ENCODE results near the gene PCCB.
"Not testable (repeated sequence)": the region's sequence is repeated elsewhere in the genome, so short reads cannot be mapped to it uniquely, and the experiment has no call there.

The PCCB gene

DNA sequence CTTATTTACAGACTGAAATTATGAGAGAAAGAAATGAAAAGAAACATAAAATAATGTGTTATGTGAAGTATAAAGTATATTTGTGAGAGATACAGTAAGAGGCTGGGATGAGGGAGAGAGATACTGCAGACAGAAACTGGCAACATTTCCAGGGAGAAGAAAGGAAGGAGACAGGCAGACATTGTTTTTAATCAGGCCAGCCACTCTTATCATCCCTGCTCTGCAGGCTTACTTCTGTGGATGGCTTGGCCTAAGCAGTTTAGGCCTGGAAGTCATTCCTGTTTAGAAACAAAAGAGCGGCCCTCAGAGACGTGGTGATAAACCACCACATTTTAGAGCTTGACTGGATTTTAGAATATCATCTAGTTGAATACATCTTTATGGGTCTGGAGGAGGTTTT lies 12.4 kb downstream of the PCCB start:
- no peak for DNase-seq (ENCODE audit: low spot score)

DNA sequence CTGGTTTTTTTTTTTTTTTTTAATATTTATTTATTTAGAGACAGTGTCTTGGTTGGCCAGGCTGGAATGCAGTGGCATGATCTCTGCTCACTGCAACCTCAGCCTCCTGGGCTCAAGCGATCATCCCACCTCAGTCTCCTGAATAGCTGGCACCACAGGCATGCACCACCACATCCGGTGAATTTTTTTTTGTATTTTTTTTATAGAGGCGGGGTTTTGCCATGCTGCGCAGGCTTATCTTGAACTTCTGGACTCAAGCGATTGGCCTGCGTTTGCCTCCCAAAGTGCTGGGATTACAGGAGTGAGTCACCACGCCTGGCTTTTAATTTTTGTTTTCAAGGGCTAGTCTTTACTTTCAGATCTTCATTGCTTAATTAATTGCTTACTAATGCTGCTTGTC lies 13.1 kb downstream of the PCCB start:
- no peak for DNase-seq (ENCODE audit: low spot score)

DNA sequence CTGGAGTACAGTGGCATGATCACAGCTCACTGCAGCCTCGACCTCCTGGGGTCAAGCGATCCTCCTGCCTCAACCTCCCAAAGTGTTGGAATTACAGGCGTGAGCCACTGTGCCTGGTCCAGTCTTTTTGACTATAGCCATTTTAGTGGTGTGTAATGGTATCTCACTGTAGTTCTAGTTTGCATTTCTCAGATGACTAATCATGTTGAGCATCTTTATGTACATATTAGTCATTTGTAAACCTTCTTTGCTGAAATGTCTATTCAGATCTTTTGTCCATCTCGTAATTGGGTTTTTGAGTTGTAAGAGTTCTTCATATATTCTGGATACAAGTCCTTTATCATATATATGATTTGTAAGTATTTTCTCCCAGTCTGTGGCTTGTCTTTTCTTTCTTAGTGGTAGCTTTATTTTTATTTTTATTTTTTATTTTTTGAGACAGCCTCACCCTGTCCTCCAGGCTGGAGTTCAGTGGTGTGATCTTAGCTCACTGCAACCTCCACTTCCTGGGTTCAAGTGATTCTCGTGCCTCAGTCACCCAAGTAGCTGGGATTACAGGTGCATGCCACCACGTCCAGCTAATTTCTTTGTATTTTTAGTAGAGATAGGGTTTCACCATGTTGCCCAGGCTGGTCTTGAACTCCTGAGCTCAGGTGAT lies 16.5 kb downstream of the PCCB start:
- peak; percentile 18 for DNase-seq (ENCODE audit: low spot score)

DNA sequence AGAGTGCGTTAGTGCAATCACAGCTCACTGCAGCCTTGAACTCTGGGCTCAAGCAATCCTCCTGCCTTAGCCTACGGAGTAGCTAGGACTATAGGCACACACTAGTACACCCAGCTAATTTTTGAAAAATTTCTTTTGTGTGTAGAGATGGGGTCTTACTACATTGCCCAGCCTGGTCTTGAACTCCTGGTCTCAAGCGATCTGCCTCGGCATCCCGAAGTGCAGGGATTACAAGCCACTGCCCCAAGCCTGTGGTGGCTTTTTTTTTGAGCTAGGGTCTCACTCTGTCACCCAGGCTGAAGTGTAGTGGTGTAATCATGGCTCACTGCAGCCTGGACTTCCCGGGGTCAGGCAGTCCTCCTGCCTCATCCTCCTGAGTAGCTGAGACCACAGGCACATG lies 17.1 kb downstream of the PCCB start:
- no peak for DNase-seq (ENCODE audit: low spot score)

DNA sequence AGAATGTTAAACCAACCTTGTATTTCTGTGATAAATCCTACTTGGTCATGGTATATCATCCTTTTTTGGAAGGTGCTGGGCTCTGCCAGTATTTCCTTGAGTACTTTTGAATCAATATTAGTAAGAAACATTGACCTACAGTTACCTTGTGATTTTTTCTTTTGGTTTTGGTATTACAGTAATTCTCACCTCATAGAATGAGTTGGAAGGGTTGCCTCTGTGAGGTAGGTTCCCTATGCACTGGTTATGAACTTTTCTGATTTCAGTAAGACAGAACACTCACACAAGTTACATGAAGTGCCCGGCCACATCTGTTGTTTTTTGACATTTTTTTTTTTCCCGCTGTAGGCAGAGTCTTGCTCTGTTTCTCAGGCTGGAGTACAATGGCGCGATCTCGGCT lies 20.0 kb downstream of the PCCB start:
- peak; percentile 36 for DNase-seq (ENCODE audit: low spot score)

DNA sequence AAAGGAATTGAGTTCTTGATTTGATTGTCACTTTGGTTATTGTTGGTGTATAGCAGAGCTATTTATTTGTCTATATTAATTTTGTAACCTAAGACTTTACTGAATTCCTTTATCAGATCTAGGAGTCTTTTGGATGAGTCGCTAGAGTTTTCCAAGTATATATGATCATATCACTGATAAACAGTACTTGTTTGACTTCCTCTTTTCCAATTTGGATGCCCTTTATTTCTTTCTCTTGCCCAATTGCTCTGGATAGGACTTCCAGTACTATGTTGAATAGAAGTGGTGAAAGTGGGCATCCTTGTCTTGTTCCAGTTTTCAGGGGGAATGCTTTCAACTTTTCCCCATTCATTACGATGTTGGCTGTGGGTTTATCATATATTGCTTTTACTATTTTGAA lies 21.5 kb downstream of the PCCB start:
- DNase-seq (ENCODE audit: low spot score) = not testable (repeated sequence)

DNA sequence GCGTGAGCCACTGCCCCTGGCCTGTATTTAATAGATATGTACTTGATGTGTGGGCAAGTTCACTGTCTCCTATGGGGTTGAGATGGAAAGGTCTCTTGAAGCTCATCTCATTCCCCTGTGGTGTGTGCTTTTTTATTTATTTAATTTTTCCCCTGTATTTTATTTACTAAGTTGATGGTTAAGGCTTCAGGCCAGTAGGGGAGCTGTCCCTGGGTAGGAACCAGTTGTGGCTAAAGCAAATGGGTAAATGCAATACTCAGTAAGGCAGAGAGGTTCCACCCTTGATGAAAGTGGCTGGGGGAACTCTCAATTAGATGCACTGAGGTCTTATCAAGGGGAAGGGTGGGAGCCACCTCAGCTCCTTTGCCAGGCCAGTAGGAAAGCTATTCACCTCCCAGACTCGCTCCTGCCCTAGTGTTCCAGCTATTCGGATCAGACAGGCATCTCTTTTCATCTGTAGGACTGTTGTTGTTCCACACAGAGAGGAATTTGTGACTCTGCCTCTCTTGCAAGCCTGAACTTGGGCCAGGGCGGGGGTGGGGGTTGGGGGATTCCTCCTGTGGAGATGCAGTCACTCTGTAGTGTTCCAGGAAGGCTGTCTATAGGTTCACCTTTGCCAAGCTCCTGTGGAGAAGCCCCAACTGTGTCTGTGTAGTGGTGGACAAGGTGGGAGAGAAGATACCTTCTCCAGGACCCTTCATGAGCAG lies 26.1 kb downstream of the PCCB start:
- no peak for DNase-seq (ENCODE audit: low spot score)

DNA sequence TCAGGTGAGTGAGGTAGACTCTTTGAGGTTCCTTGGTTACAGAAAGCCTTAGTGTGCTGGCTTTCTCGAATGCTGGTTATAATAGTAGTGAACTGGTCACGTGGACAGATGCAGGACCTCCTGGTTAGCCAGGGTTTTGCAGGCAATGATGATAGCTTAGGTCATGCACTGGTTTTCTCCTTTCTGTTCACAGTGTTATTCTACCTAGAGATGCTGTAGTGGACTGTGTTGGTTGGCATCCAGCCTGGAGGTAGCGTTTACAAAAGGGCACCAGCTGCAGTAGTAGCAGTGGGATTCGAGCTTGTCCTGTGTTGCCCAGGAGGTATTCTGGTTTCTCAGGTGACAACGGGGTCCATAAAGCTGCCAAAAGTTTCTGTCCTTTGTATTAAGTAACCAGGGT lies 27.0 kb downstream of the PCCB start:
- no peak for DNase-seq (ENCODE audit: low spot score)

DNA sequence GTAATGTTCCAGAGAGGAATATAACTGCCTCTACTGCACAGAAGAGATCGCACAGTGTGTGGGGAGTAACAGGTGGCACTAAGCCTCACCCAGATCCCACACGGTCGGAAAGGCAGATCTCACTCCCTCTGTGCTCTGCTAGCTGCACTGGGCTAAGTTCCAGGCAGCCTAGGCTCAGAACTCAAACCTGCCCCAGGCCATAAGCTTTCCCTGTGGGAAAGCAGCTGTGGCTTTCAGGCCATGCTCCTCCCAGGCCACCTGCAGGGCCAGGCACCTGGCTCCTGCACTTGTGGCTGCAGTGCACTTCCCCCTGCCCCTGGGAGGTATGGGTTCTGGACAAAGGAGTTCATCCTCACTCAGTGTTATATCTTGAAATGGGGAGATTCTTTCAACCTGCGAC lies 27.5 kb downstream of the PCCB start:
- DNase-seq (ENCODE audit: low spot score) = no peak

DNA sequence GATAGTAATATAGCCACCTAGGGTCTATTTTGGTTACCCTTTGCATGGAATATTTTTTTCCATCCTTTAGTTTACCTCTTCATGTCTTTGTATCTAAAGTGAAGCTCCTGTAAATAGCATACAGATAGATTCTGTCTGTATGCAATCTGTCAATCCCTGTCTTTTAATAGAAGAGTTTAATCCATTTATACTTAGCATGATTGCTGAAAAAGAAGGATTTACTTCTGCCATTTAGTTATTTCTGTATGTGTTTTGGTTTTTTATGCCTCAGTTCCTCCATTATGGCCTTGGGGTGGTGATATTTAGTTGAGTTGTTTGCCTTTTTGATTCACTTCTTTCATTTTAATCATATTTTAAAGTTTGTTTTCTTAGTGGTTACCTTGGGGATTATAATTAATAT lies 29.0 kb downstream of the PCCB start:
- no peak for DNase-seq (ENCODE audit: low spot score)

DNA sequence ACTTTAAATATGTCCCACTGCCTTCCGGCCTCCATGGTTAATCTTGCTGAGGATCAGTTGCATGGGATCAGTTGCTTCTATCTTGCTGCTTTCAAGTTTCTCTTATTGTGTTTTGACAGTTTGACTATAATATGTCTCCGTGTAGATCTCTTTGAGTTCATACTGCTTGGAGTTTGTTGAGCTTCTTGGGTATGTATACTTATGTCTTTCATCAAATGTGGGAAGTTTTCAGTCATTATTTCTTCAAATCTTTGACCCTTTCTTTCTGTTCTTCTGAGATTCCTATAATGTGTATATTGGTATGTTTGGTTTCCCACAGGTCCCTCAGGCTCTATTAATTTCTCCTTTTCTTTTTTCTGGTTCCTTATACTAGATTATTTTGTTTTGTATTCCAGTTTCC lies 30.8 kb downstream of the PCCB start:
- no peak for DNase-seq (ENCODE audit: low spot score)

DNA sequence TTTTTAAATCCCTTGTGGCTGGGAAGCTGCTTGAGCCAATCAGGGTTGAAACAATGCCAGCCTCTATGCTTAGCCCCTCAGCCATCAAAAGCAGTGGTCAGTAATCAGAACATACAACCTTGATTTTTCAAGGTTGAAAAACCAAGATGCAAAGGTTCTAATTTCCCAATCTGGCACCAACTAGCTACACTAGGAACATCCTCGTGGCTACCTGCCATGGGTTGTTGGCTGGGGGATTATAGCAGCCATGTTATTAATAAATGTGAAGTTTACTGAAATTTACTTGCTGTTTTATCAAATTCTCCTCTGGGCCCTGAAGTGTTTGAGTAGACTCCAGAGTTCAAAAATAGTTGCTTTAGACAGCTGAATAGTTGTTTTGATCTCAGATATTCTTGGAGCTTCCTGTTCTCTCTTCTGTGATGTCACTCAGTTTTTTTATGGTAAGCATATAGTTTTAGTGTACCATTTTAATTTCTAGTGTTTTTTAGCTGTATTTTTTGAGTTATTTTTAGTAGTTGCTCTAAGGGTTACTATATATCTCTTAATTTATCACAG lies 31.9 kb downstream of the PCCB start:
- no peak for DNase-seq (ENCODE audit: low spot score)

DNA sequence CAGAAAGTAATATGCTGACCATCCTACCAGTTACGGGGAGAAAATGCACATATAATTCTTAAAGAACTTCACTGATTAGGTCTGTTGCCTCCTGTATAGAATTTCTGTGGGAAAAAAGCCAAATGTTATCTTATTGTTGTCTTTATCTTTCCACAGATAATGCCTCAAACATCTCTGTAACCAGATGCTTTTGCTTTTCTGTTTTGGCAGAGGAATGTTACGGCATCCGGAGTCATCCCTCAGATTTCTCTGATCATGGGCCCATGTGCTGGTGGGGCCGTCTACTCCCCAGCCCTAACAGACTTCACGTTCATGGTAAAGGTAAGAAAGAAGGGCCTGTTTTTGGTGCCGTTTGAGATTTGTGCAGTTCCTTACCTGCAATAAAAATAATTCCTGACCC lies 33.5 kb downstream of the PCCB start:
- no peak for DNase-seq (ENCODE audit: low spot score)

DNA sequence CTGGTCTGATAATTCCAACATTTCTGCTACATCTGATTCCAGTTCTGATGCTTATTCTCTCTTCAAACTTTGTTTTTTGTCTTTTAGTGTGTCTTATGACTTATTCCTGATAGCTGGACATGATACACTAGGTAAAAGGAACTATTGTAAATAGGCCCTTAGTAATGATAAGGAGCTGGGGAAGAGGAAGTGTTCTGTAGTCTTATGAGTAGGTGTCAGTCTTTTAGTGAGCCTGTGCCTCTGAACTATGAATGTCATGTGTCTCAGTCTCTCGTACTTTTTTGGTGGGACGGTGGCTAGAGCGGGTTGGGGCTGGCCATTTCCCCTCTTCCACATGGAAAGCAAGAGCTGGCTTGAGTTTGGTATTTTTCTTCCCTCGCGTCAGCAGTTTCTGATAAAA lies 41.2 kb downstream of the PCCB start:
- DNase-seq (ENCODE audit: low spot score) = no peak

DNA sequence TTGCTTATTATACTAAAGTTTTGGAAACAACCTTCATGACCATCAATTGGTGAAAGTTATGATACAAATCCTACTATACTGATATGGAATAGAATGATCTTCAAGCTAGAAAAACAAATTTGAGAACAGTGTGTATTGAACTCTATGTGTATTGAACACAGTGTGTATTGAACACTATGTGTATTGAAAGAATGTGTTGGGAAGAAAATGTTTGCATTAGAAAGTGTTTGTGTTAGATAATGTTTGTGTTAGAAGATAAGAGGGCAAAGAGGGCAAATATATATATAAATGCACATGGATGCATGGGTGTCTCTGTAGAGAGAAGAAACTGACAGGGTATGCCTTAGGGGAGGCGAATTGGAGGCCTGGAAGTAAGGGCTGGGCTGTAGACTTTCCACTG lies 42.4 kb downstream of the PCCB start:
- no peak for DNase-seq (ENCODE audit: low spot score)

DNA sequence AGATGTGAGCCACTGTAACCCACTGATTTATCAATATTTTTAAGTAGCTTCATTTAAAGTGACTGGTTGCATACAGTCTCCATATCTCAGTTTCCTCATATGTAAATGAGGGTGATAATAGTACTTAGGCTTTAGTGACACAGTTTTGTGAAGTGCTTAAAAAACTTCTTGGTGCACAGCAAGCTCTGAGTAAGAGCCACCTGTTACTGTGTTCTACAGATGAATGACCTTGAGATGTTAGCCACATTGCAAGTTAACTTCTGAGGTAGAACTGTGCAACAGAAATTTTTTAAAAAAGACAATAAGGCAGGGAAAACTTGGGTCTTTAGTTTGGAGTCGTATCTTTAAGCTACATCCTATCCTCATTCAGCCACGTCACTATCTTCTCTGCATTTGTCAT lies 43.1 kb downstream of the PCCB start:
- DNase-seq (ENCODE audit: low spot score) = no peak

DNA sequence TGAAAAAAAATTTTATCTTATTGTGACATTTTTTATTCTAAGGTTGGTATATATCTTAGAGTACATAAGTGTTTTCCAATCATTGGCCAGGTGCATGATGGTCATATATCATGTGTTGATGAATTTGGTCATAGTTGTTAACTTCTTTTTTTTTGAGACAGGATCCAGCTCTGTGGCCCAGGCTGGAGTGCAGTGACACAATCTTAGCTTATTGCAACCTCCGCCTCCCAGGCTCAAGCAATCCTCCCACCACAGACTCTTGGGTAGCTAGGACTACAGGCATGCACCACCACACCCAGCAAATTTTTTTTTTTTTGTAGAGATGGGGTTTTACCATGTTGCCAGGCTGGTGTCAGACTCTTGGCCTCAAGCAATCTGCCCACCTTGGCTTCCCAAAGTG lies 44.0 kb downstream of the PCCB start:
- DNase-seq (ENCODE audit: low spot score) = no peak

DNA sequence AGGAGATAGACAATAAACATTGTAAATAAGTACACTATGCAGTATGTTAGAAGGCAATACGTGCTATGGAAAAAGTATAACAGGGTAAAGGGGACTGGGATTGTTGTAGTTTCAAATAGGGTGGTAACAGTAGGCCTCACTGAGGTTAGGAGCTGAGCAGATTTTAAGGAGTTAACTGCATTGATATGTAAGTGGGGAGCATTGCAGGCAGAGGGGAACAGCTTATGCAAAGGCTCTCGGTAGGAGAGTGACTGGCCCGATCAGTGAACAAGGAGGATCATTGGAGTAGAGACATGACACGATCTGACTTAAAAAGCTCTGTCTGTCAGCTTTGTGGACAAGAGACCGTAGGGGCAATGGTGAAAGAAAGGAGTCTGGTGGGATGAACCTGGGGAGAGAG lies 46.8 kb downstream of the PCCB start:
- DNase-seq (ENCODE audit: low spot score) = no peak

DNA sequence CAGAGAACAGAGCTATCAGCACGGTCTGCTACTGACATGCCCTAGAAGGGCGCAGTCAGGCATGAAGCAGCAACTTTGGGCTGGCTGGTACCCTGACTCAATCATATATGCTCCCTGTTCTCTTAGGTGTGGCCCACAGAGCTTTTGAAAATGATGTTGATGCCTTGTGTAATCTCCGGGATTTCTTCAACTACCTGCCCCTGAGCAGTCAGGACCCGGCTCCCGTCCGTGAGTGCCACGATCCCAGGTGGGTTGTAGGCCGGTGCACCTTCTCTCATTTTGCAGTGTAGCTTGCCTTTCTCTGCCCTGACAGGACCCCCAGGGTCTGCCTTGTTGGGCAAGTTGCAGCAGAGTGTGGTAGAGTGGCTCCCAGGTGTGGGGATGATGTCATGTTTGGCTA lies 47.7 kb downstream of the PCCB start:
- DNase-seq (ENCODE audit: low spot score) = no peak

DNA sequence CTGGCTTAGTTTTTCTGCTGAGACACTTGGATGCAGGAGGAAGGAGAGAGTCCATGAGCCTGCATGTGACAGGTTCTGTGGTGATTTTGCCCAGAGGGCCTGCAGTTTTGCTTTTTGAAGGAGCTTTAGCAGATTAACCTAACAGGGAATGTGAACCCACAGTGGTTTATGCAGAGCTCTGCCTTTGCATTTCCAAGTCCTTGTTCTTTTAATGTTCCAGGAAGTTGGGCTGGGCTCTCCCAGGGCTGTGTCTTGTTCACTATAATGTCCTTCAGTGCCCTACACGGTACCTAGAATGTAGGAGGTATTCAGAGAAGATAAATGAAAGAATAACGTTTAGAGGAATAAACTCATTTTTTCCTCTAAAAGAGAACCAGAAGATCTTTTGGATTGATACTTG lies 50.3 kb downstream of the PCCB start:
- no peak for DNase-seq (ENCODE audit: low spot score)

DNA sequence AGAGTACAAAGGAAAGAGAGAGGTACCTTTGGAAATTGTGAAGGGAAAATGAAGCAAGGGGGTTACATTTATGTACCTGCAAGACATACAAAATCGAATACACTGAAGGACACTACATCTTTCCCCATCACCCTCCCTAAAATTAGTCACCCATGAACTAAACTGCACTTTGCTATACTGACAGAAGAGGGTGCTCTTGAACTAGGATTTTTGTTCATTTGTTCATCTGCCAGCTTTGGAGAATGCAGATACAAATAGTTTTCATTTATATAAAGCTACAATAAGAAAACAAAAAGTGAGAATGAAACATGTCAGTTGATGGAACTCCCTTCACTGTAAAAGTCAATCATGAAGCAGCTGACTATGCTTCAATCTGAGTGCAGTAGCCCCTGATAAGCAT lies 55.7 kb downstream of the PCCB start:
- DNase-seq (ENCODE audit: low spot score) = peak; percentile 11

DNA sequence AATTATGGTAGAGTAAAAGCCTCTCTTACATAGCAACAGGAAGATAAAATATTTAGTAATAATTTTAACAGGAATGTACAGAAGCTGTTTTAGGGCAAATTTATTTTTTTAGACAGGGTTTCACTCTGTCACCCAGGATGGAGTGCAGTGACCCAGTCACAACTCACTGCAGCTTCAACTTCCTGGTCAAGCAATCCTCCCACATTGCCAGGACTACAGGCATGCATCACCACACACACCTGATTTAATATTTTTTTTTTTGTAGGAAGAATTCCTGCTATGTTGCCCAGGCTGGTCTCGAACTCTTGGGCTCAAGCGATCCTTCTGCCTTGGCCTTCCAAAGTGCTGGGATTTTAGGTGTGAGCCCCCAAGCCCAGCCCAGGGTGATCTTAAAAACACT lies 61.1 kb downstream of the PCCB start:
- no peak for DNase-seq (ENCODE audit: low spot score)

DNA sequence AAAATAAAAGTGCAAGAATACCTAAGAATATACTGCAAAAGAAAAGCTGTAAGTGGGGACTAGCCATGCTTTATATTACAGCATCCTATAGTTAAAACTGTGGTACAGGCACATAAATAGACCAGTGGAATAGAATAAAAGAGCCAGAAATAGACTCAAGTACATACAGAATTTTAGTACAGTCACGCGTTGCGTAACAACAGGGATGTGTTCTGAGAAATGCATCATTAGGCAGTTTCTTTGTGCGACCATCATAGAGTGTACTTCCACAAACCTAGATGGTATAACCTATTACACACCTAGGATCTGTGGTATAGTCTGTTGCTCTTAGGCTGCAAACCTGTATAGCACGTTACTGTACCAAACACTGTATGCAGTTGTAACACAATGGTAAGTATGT lies 61.8 kb downstream of the PCCB start:
- no peak for DNase-seq (ENCODE audit: low spot score)

DNA sequence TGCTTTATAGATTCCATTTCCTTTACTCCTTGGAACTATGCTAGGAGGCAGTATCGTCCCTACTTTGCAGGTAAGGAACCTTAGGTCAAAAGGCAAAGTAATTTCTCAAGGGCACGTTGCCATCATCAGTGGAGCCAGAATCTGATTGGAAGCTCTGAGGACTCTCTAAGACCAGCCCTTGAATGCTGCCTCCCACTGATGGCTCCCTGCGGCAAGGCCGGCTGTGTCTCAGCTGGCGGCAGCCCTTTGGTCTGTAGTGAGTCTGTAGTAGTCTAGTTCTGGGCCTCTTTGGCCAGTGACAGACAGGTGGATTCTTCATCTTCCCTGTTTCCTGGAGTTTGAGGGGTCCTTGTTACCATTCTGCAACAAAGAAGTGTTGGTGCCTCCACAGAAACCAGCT lies 76.2 kb downstream of the PCCB start:
- no peak for DNase-seq (ENCODE audit: low spot score)
